Panc1 (cell line): ENCODE results near the gene TMEM50B. TPM values are rescaled to one million over a fixed set of nuclear protein-coding genes. Genes with fewer than 3 reads are reported as not detected.
"Not testable (repeated sequence)": the region's sequence is repeated elsewhere in the genome, so short reads cannot be mapped to it uniquely, and the experiment has no call there.

Experiments
- ATAC-seq: fragments of 200-7000 bp; cut with Tn5 transposase; 2 replicates; pipeline ENCODE4 v1.9.1; 2020; ENCODE audit warnings: mild to moderate bottlenecking, moderate library complexity
- BruUV-seq: library from RNA; stranded (reverse); fragments of 400-500 nt; replicated peaks from 2 replicates; lab custom pipeline; 2021; lab: Mats Ljungman, UMichigan
- CTCF ChIA-PET: fragments of 300-600 bp; sonication (Branson Sonifier 250); formaldehyde crosslinking; loops from one replicate; lab custom pipeline; 2022; ENCODE audit warnings: antibody characterized with exemption; lab: Charles Lee
- POLR2A ChIA-PET: fragments of 300-600 bp; sonication (Branson Sonifier 250); formaldehyde crosslinking; loops from one replicate; lab custom pipeline; 2022; ENCODE audit warnings: antibody characterized with exemption; lab: Charles Lee
- DNase-seq: peaks from one replicate; pipeline ENCODE4 v3.0.0-alpha.2; 2010; ENCODE audit warnings: low read depth, low spot score
- H3K27ac ChIP-seq: 2 replicates; pipeline ENCODE4 v1.5.1; 2011; ENCODE audit warnings: mild to moderate bottlenecking, low read length, inconsistent platforms
- H3K27me3 ChIP-seq: fragments of 200-500 bp; sonication (Bioruptor generic); 2 replicates; pipeline ENCODE4 v1.6.0; 2014; ENCODE audit warnings: low read length, inconsistent platforms; ENCODE audit not compliant: control insufficient read depth, insufficient read depth
- H3K36me3 ChIP-seq: fragments of 200-500 bp; sonication (Bioruptor generic); 2 replicates; pipeline ENCODE4 v1.5.1; 2014; ENCODE audit warnings: inconsistent platforms, mild to moderate bottlenecking, low read length, moderate library complexity; ENCODE audit not compliant: control insufficient read depth, insufficient read depth
- H3K4me1 ChIP-seq: 2 replicates; pipeline ENCODE4 v1.5.1; 2011; ENCODE audit warnings: inconsistent platforms, mild to moderate bottlenecking, low read length, moderate library complexity; ENCODE audit not compliant: control insufficient read depth, insufficient read depth
- H3K4me3 ChIP-seq, 2 experiments: 2 replicates each; pipeline ENCODE4 v1.5.1; 2011 to 2012; ENCODE audit warnings: low read depth in 2 of 2, low read length in 2 of 2, mild to moderate bottlenecking in 2 of 2, inconsistent platforms in 1 of 2, moderate library complexity in 1 of 2
- H3K9me3 ChIP-seq: fragments of 200-500 bp; sonication (Bioruptor generic); 2 replicates; pipeline ENCODE4 v1.5.1; 2014; ENCODE audit warnings: low read depth, mild to moderate bottlenecking, inconsistent platforms, low read length, moderate library complexity; ENCODE audit not compliant: control insufficient read depth, insufficient read depth
- POLR2AphosphoS5 ChIP-seq: IDR thresholded peaks from 2 replicates; pipeline ENCODE4 v1.6.1; 2012; ENCODE audit warnings: mild to moderate bottlenecking, low read depth, low read length, moderate library complexity
- SIN3A ChIP-seq: IDR thresholded peaks from 2 replicates; pipeline ENCODE4 v1.6.1; 2012; ENCODE audit warnings: low read depth, mild to moderate bottlenecking, low read length, moderate library complexity, borderline replicate concordance; ENCODE audit not compliant: insufficient read depth
- TCF7L2 ChIP-seq: IDR thresholded peaks from 2 replicates; pipeline ENCODE4 v1.6.1; 2011; ENCODE audit warnings: mild to moderate bottlenecking, low read depth, low read length, inconsistent platforms
- in situ Hi-C: cut with HindIII; loops from 2 replicates; pipeline ENCODE4 v1.10.0; 2016; ENCODE audit warnings: low sequenced_read_pairs, low pct_unique_long_range_greater_than_20kb
- intact Hi-C: fragments of 100-400 bp; cut with micrococcal nuclease; formaldehyde crosslinking; loops from one replicate; pipeline ENCODE4 v1.10.0; 2022; ENCODE audit not compliant: unreplicated experiment
- total RNA-seq: library from RNA; stranded (reverse); gene quantifications from one replicate; pipeline ENCODE4 v1.2.1, GENCODE V29; 2021; ENCODE audit not compliant: unreplicated experiment
- TF ChIP-seq, protein P1 (sequence below), 2 experiments: IDR thresholded peaks; 2 replicates each; pipeline ENCODE4 v1.6.1; 2011 to 2012; ENCODE audit warnings: low read depth in 2 of 2, control low read depth in 1 of 2, low read length in 1 of 2, mild to moderate bottlenecking in 1 of 2, moderate library complexity in 1 of 2; ENCODE audit not compliant: insufficient read depth in 1 of 2
- TF ChIP-seq, protein P2 (sequence below): fragments of 450-650 bp; IDR thresholded peaks from 2 replicates; pipeline ENCODE4 v1.5.1; 2017; ENCODE audit warnings: mild to moderate bottlenecking

Gene TMEM50B
- total RNA-seq, 1 experiment from 2014 or later: 18.5 TPM

DNA sequence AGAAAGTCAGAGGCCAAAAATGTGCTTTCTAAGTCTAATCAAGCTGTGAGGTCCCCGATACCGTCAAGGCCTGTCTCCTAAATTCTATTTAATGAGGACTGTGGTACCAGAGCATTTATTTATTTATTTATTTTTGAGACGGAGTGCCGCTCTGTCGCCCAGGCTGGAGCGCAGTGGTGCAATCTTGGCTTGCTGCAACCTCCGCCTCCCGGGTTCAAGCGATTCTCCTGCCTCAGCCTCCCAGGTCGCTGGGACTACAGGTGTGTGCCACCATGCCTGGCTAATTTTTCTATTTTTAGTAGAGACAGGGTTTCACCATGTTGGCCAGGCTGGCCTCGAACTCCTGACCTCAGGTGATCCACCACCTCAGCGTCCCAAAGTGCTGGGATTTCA is 67.3 kb downstream of the TMEM50B start:
- ATAC-seq, H3K9me3 ChIP-seq, H3K4me3 ChIP-seq, BruUV-seq, intact Hi-C loops, CTCF ChIA-PET, POLR2A ChIA-PET, in situ Hi-C loops, H3K36me3 ChIP-seq, DNase-seq, H3K27me3 ChIP-seq, H3K27ac ChIP-seq: not testable (repeated sequence)
- H3K4me1 ChIP-seq: peaks cover 29% of the 10 kb centered on the region

DNA sequence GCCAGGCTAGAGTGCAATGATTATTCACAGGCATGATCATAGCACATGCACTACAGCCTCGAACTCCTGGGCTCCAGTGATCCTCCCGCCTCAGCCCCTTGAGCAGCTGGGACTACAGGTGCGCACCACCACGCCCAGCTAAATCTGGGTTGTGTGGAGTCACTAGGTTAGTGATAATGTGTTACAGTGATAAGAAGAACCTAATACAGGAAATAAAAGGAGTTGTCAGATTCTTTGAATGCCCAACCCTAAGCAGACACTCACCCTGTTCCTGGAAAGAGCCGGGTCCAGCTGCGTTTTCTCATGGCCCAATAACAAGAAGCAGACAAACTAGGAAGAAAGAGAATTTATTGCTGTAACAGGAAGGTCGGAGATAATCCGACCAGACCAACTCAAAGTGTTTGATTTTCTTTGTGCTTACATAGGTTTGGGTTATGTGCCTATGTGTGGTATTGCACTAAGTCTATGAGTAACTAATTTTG is 67.8 kb downstream of the TMEM50B start:
- in situ Hi-C loops: no loop called here
- BruUV-seq: no TSS peak
- CTCF ChIA-PET: no interaction called here
- POLR2A ChIA-PET: no interaction called here
- Histone ChIP-seq H3K36me3 (no peaks in the 10 kb centered on the region), H3K27me3 (no peaks in the 10 kb centered on the region), H3K9me3 (no peaks in the 10 kb centered on the region), H3K4me3 (no peak overlapping the region), H3K4me1 (peaks cover 29% of the 10 kb centered on the region), H3K27ac (no peak overlapping the region; the same call in 1 of the 2 replicates)
- intact Hi-C loops: no loop called here
- no peak for TF ChIP-seq TCF7L2
- TF ChIP-seq, protein P1, sequence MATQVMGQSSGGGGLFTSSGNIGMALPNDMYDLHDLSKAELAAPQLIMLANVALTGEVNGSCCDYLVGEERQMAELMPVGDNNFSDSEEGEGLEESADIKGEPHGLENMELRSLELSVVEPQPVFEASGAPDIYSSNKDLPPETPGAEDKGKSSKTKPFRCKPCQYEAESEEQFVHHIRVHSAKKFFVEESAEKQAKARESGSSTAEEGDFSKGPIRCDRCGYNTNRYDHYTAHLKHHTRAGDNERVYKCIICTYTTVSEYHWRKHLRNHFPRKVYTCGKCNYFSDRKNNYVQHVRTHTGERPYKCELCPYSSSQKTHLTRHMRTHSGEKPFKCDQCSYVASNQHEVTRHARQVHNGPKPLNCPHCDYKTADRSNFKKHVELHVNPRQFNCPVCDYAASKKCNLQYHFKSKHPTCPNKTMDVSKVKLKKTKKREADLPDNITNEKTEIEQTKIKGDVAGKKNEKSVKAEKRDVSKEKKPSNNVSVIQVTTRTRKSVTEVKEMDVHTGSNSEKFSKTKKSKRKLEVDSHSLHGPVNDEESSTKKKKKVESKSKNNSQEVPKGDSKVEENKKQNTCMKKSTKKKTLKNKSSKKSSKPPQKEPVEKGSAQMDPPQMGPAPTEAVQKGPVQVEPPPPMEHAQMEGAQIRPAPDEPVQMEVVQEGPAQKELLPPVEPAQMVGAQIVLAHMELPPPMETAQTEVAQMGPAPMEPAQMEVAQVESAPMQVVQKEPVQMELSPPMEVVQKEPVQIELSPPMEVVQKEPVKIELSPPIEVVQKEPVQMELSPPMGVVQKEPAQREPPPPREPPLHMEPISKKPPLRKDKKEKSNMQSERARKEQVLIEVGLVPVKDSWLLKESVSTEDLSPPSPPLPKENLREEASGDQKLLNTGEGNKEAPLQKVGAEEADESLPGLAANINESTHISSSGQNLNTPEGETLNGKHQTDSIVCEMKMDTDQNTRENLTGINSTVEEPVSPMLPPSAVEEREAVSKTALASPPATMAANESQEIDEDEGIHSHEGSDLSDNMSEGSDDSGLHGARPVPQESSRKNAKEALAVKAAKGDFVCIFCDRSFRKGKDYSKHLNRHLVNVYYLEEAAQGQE (IDR thresholded peaks at IDR 0.05; ENCODE audit: insufficient read depth in 1 of 2, low read depth in 2 of 2, low read length in 1 of 2): no peak
- TF ChIP-seq, protein P2, sequence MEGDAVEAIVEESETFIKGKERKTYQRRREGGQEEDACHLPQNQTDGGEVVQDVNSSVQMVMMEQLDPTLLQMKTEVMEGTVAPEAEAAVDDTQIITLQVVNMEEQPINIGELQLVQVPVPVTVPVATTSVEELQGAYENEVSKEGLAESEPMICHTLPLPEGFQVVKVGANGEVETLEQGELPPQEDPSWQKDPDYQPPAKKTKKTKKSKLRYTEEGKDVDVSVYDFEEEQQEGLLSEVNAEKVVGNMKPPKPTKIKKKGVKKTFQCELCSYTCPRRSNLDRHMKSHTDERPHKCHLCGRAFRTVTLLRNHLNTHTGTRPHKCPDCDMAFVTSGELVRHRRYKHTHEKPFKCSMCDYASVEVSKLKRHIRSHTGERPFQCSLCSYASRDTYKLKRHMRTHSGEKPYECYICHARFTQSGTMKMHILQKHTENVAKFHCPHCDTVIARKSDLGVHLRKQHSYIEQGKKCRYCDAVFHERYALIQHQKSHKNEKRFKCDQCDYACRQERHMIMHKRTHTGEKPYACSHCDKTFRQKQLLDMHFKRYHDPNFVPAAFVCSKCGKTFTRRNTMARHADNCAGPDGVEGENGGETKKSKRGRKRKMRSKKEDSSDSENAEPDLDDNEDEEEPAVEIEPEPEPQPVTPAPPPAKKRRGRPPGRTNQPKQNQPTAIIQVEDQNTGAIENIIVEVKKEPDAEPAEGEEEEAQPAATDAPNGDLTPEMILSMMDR: no peak
- no peak for TF ChIP-seq POLR2AphosphoS5
- TF ChIP-seq SIN3A: no peak
- no peak for DNase-seq
- no peak for ATAC-seq

DNA sequence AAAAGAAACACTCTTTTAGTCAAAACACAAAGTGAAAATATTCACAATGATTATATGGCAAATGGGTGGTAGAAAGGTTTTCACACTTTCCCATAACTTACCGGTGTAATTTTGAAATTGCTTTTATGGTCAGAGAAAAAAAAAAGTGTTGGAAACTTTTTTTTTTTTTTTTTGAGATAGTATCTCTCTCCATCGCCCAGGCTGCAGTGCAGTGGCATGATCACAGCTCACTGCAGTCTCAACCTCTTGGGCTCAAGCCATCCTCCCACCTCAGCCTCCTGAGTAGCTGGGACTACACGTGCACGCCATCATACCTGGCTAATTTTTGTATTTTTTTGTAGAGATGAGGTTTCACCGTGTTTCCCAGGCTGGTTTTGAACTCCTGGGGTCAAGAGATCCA is 73.3 kb downstream of the TMEM50B start:
- CTCF ChIA-PET: interaction anchor here (1.0 kb wide), 1 partner anchor 45 kb away, joined by 3 read pairs; no protein-coding TSS in a partner anchor
- POLR2A ChIA-PET: interaction anchor here (0.7 kb wide), 1 partner anchor 381 kb away, joined by 8 read pairs; the partner anchor contains the start of gene OLIG2
- ATAC-seq (no peak), DNase-seq (no peak)
- H3K36me3 ChIP-seq: peaks cover 3% of the 10 kb centered on the region; the same call in 1 of the 2 replicates
- no peak overlapping the region for H3K27ac ChIP-seq
- H3K4me3 ChIP-seq: no peak overlapping the region
- in situ Hi-C loops (no loop called here), intact Hi-C loops (no loop called here)
- H3K27me3 ChIP-seq: no peaks in the 10 kb centered on the region
- no TSS peak for BruUV-seq
- H3K9me3 ChIP-seq: no peaks in the 10 kb centered on the region
- H3K4me1 ChIP-seq: peaks cover 11% of the 10 kb centered on the region
- TF ChIP-seq, protein P1 (IDR thresholded peaks at IDR 0.05; ENCODE audit: insufficient read depth in 1 of 2, low read depth in 2 of 2, low read length in 1 of 2): no peak
- TF ChIP-seq SIN3A (no peak), TCF7L2 (no peak), POLR2AphosphoS5 (no peak)
- TF ChIP-seq, protein P2: no peak
